ENCODE data around the gene SPECC1.
"Not testable (repeated sequence)": the region's sequence is repeated elsewhere in the genome, so short reads cannot be mapped to it uniquely, and the experiment has no call there.

Gene SPECC1

DNA sequence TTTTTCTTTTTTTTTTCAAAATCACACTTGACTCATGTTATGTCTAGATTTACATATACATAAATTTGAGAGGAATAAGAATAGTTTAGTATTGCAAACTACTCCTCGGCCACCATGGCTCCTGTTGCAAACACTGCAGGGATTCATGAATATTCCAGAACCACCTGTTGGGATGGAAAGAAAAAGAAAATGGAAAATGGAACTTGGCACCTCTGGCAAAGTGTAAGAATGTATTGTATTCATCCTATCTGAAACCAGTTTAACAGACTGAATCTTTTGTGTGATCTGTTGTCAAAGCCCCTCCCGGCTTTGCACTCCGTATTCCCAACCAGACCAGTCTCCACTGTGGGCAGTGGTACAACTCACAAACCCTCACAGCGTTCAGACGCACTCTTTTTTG is 124.4 kb downstream of the SPECC1 start:
- DNase-seq = no peak

DNA sequence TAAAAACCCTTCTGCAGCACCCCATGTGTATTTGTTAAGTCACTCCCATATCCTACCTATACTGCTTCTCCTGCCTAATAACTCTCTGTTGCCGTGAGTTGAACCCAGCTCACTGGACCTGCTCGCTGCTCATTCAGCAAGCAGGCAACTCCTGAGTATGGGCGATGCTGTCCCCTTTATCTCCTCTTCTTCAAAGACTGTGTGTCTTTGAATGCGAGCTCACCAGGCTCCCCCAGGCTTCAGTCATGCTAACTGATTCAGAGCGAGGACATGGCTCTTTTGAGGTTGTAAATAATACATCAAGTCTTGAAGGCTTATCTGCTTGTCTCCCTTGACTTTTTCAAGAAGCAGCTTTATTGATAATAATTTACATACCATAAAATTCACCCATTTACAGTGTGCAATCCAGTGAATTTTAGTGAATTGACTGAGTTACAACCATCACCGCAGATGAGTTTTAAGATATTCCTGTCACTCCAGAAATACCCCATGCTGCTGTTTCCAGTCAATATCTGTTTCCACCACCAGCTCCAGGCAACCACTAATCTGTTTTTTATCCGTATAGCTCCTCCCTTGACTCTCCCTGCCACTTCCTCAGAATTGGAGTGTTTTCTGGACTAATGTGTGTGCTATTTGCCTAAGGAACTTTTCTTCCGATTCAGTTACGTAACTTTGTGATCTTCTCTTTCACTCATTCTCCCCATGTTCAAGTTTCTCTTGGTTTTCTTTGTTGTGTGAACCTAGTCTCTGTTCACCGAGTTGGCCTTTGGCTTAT is 132.2 kb downstream of the SPECC1 start:
- no peak for DNase-seq

DNA sequence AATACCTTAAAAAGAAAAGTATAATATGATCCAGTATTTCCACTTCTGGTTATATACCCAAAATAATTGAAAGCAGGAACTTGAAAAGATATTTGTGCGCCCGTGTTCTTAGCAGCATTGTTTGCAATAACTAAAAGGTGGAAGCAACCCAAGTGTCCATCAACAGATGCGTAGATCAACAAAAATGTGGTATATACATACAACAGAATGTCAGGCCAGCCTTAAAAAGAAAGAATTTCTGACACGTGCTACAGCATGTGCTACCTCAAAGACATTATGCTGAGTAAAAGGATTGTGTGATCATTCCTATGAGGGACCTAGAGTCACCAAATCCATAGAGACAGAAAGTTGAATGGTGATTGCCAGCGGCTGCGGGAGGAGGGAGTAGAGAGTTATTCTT is 133.1 kb downstream of the SPECC1 start:
- DNase-seq = no peak

DNA sequence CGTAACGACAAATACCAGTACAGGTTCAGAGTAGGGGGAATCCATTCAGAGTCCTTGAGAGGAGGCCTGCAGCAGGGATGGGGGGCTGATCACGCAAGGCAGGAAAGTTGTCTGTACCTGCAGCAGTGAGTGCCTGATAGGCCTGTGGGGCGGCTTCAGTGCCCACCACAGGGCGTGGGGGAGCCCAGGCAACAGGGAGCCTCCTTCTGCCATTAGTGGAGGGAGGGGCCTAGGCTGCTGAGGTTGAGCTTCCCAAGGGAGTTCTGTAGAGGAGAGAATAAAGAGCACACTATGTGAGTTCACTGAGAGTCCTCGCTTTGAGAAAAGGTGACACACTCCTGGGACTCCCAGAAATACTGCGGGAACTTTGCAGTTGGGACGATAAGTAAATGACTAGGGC is 134.6 kb downstream of the SPECC1 start:
- DNase-seq = no peak

DNA sequence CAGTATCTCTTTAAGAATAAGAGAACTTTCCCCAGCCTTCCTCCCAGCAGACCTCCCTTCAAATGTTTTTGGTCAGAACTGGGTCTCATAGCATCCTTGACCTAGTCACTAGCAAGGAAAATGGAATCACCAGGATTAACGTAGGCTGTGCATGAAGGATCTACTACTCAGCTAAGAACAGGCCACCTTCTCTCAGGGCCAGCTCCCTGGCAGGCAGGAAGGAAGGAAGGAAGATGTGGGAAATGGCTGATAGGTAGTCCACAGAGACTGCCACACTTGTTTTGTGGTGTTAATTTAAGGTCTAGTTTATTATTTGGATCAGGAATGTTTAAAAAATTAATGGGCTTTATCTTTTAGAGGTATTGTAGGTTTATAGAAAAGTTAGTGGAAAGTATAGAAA is 136.4 kb downstream of the SPECC1 start:
- DNase-seq = no peak

DNA sequence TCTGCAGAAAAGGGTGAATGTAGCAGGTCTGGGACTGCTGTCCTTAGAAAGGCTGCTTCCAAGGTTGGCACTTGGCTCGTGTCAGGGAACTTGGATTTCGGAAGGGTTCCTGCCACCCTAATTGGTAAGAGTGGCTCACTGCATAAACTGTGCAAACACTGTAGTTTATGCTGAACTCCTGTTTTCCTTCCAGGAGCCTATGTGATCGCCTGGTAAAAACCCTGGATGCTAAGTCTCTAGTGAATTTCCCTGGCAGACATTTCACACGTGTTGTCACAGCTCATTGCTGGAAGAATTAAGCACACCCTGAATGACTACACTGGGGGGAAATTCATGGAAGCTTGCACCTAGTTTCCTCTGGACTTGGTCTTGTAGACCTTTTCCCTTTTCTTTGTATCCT is 140.1 kb downstream of the SPECC1 start:
- DNase-seq = no peak

DNA sequence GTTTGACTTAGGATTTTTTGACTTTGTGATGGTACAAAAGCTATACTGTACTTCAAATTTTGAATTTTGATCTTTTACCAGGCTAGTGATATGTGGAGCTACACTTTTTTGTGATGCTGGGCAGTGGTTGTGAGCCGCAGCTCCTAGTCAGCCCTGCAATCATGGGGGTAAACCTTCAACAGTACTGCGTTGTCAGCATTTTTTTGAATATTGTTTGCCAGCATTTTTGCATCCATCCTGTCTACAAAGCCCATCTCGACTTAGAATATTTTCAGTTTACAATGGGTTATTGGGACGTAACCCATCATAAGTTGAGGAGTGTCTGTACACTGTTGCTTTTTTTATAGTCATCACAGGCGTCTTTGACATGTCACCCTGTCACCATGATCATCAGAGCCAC is 142.0 kb downstream of the SPECC1 start:
- no peak for DNase-seq

DNA sequence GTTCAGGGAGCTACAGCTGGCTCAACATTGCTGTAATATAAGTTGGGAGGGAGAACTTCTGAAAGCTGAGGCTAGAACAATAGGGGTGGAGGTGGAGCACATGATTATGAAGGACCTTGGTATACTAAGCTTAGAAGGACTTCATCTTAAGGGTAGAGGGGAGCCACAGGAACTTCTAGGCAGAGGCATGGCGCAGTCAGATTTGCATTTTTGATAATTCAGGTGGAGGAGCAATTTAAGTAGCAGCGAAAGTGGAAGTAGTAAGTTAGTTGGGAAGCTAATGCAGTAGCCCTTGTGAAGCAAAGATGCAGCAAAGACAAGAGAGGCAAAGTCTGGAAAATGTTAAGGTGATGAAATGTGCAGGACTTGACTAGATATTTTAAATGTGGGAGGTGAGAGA is 144.1 kb downstream of the SPECC1 start:
- no peak for DNase-seq

DNA sequence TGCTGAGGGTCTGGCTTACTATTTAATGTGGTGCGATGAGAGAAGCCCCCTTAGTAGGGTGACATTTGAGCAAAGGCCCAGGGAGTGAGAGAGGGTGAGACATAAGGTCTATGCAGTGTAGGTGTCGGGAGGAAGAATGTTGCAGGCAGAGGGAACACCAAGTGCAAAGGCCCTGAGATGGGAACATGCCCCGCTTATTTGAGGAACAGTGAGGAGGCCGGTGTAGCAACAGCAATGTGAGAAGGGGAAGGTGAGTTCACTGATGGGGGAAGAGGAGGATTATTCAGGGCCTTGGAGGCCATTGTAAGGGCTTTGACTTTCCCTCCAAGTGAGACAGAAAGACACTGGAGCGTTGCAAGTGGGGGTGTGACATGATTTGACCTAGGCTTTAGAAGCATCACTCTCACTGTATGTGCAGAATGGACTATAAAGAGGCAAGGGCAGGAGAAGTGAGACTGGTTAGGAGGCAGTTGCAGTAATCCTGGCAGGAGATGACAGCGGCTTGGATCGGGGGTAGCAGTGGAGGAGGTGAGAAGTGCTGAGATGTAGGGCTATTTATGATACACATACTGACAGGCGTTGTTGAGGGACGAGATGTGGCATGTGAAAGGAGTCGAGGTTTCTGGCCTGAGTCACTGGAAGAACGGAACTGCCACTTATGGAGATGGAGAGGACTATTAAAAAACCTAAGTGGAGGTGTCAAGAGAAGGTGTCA is 145.3 kb downstream of the SPECC1 start:
- DNase-seq = no peak

DNA sequence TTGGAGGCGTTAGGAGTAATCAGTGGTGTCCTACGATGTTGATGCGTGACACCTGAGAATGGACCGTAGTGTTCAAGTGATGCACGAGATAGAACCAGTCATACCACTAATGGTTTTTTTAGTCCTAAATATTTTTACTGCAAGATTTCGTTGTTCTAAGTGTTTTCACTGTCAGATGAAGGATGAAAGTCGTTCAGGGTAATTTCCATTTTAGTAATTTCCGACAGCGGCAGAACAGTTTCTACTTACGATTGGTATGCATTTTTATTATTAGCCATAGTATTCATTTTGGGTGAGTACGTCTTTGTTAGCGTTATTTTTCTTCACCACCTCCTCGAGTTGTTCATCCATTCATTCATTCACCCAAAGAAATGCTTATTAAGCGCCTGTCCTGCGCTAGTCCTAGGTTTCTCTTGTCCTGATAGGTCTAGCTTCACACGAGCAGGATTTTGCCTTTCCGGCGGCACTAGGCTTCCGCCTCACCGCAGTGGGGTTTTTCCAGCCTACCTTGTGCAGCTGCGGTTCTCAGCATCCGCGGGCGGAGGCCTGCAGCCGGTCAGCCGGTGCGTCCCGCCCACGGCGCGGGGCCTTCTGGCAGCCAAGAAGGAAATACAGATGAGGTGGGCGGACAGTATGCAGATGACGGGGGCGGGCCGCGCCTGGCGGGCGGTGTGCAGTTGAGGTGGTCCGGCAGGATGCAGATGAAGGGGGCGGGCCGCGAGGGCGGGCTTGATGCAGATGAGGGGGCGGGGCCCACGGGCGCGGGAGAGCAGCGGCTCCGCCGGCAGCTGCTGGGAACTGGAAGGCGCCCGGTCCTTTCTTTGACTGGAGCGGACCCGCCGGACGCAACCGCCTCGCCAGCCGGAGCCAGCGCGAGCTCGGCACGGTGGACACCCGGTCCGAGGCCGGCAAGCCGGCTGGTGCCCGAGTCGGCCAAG is 146.4 kb downstream of the SPECC1 start:
- peak; percentile 91 to 95 for DNase-seq

DNA sequence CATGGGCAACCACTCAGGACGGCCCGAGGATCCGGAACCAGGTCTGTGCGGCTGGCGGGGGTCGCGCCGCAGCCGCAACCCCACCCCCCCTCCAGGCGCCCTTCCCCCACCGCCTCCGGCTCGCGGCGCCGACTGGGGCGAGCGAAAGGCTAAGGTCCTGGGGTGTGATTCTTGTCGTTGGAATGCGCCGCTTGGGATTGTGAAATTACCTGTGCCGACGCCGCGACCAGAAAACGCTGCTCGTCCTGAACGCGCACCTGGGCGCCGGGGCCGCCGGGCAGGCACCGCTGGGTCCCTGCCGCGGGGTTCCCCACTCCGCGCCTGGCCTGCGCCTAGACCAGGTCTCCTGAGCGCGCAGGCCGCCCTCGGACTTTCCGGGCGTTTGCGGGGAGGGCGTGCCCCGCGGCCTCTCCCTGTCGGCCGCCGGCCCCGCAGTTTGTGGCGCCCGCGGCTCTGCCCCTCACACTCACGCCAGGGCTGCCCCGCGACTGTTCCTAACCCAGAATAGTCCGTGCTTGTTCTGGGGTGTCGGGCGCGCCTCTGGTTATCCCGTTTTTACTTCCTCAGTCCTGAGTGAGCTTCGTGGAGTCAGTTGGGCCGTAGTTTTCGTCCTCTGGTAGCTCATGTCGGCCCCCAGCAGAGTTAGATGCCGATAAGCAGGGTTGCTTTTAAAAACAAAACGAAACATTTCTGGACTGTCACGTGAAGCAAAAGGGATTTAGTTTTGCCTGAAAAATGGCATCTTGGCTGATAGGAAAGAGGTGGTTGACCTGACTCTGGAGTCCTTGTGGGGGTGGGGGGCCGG is 147.2 kb downstream of the SPECC1 start:
- DNase-seq = peak; percentile 31 to 34

DNA sequence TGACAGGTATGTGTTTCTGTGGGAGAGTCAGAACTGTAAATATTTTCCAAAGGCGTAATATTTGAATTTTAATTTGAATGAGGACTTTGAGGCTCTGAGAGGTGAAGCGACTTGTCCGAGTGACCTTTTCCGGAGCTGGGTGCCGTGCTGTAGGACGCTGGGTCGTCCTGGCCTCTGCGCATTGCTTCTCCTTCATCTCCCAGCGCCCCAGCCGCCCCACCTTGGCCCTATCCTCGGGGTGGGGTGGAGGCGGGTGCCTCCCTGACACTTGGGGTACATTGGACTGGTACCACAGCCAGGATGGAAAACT is 147.8 kb downstream of the SPECC1 start:
- DNase-seq = no peak

DNA sequence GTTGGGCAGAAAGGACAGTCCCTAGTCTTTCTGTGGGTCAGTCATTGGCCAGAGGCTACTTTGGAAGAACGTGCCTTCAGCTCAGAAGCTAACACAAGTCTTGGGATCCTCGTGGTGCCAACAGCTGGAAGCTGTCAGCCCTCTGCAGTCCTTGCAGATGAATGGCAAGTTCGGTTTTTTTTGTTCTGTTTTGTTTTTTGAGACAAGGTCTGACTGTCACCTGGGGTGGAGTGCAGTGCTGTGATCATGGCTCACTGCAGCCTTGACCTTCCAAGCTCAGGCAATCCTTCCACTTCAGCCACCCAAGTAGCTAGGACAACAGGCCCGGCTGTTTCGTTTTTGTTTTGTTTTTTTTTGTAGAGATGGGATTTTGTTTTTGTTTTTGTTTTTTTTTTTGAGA is 149.4 kb downstream of the SPECC1 start:
- no peak for DNase-seq

DNA sequence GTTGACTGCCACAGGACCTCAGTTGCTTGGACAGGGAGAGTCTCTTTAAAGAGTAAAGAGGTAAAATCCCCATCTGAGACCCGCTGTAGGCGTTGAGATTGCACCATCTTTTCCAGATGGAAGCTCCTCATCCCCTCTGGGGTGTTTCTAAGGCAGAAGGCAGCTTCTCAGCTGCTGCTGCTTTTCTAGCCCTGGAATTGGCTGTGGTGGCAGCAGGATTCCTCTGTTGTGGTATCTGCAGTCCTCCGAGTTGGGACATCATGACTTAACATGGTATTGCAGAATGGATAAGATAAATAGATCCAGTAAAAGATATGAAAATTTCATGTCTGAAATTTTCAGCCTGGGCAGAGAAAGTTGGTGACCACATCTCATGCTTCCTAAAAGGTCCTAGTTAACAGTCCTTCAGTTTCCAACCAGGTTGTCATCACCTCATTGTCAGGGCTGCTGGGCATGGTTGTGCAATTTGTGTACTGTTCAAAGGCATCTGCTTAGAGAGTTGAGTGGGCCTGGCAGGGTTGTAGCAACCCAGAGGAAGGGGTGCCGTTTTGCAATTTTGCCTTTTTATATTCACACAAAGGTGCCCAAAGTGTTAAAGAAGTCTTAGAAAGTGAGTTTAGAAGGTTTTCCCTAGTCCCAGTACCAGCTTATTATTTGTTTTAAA is 150.4 kb downstream of the SPECC1 start:
- DNase-seq = peak in 1 of 2 donors; percentile 29

DNA sequence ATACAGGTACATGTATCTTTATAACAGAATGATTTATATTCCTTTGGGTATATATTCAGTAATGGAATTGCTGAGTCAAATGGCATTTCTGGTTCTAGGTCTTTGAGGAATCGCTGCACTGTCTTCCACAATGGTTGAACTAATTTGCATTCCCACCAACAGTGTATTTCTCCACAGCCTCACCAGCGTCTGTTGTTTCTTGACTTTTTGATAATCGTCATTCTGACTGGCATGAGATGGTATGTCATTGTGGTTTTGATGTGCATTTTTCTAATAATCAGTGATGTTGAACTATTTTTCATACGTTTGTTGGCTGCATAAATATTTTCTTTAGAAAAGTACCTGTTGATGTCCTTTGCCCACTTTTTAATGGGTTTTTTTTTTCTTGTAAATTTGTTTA is 156.4 kb downstream of the SPECC1 start:
- DNase-seq = not testable (repeated sequence)

DNA sequence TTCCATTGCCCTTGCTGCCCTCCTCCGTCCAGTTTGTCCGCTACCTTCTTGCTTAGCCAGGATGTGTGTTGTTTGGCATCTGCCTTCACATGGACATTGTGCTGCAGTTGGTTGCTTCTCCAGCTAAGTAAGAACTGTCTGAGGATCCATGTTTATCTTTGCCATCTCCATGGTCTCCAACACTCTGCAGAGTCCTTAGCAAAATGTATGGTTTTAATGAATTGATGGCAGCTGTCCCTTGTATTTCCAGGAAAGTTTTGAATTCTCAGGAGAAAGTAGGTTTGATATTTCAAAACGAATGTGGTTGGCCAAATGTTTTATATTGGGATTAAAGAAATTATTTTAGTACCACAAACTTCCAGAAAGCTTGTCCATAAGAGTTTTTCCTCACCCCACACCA is 160.9 kb downstream of the SPECC1 start:
- DNase-seq = no peak

DNA sequence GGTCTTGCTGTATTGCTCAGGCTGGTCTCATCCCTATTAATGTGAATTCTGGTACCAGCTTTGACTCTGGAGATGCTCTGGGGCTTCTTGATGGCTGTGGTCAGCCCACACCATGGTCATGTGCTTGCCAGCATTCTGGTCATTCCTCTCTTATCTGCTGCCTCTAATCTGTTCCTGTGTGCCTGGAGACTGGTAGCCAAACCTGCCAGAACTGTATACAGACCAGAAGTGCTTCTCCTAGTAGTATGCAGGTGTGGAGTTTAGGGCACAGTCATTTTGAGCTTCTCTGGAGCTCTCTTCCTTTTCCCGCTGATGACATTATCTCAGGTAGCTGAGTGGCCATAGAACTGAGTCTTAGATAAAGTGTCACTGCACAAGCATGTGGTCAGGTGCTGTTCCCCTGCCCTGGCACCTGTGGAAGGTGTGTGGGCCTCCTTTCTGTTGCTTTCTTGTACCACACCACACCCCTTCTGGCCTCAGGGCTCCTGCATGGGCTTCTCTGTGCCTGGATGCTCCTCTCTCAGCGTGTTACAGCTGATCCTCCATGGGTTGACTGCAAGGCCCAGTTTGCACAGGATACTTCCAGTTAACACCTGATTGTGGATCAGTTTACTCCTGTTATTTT is 162.7 kb downstream of the SPECC1 start:
- no peak for DNase-seq

DNA sequence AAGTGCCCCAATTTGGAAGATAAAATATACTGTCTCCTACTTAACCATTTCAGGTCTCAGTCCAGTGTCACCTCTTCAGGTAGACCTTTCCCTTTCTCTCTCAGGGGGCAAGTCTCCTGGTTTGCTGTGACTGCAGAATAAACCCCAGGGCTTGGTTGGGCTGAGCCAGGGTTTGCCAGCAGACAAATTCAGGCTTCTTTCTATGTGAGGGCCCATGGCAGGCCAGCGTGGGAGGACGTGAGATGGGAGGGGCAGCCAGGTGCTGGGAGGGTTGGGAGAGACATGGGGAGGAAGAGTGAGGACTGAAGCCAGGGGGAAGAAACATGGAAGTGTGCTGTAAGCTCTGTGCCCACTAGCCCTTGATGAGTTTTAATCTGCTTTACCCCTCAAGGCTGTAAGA is 163.2 kb downstream of the SPECC1 start:
- no peak for DNase-seq

DNA sequence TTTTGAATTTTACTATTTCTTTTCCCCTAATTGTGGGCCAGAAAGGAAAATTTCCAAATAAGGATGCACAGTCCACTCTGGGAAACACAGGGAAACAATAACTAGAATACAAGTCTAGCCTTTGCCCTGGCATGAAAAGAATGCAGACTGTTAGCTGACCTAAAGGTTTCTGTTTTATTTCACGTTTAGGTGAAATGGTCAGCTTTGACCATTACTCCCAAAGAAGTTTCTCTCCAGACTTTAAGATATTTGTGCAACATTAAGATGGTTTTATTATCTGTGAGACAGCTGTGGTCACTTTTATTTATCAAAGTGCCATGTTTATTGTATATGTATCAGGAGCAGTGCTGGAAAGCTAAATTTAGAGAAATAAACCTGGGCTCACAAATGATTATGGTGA is 163.9 kb downstream of the SPECC1 start:
- no peak for DNase-seq

DNA sequence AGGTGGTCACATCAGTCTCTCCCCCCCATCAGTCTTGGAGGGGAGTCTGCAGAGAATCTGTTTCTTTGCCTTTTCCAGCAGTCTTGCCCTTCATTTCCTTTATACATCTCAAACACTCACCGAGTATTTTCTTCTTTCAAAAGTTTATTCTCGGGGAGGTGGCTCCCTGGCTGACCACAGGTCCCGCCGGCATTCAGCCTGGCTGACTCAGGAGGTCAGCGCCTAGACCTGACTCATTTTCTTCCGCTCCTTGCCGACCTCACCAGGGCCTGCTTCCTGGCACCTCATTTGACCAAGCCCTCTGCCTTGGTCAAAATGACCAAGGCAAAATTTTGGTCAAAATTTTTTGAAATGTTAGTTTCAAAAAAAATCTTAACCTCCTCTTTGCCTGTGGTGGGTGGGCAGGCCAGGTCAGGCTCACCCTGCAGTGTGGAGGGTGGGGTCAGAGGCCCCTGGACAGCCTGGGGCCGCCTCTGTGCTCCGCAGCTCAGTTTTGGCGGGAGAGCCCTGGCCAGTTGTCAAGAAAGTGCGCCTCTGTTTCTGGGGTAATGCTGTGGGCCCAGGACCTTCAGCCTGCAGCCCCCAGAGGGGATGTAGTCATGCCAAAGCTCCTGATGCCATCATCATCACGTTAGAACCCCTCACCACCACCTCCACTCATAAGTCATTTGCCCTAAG is 165.6 kb downstream of the SPECC1 start:
- no peak for DNase-seq

DNA sequence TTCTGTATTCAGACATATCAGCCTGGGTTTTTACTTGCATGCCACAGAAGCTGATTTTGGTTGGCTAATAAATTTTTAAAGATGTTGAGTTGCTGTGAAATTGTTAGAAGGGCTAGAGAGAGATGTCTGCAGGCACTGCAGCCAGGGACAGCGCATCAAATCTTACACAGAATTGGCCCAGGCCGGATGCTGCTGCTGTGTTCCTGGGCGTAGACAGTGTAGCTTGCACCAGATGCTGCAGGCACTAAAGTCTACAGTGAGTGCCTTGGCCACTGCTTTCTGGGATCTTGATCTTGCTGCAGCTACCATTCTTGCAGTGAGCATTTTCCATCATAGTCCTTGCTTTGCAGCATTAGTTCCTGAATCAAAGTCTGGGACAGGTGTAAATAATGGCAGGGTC is 169.9 kb downstream of the SPECC1 start:
- no peak for DNase-seq
